Ovary (tissue), 3 donors: ENCODE data around the gene PAQR4.

Source experiments
- CTCF ChIP-seq, 3 donors: fragments of 450-650 bp in 2 of 3; fragments of 200-600 bp in 1 of 3; IDR thresholded peaks; one replicate each; pipeline versions ENCODE4 v1.5.1 to v1.8.0; 2016 to 2022; ENCODE audit warnings: antibody characterized with exemption in 3 of 3, mild to moderate bottlenecking in 1 of 3
- EP300 ChIP-seq: sonication (generic); formaldehyde crosslinking; IDR thresholded peaks from one replicate; pipeline ENCODE4 v1.6.1; 2017; ENCODE audit warnings: antibody characterized with exemption
- POLR2A ChIP-seq: fragments of 450-650 bp; IDR thresholded peaks from one replicate; pipeline ENCODE4 v1.6.1; 2017; ENCODE audit warnings: antibody characterized with exemption, mild to moderate bottlenecking, moderate library complexity
- donor health status: DM: no; HTN: no; CAD: no.

- TF ChIP-seq POLR2A (no peak), CTCF (IDR thresholded peaks at IDR 0.05) (no peak), EP300 (peak; percentile 62)
Measured at GRCh38 chr16:3022208-3022683, 53.1 kb downstream of the PAQR4 start.
